H1 (cell line): ENCODE results near the gene PRKN. TPM values are rescaled to one million over a fixed set of nuclear protein-coding genes. Genes with fewer than 3 reads are reported as not detected.

ENCODE experiments used
- CTCF ChIA-PET: fragments of 300-600 bp; sonication (Branson Sonifier 250); formaldehyde crosslinking; loops from one replicate; lab custom pipeline; 2021; ENCODE audit not compliant: partially characterized antibody; lab: Charles Lee
- POLR2A ChIA-PET: fragments of 300-600 bp; sonication (Branson Sonifier 250); formaldehyde crosslinking; loops from one replicate; lab custom pipeline; 2021; ENCODE audit warnings: inconsistent platforms; ENCODE audit not compliant: partially characterized antibody; lab: Charles Lee
- DNase-seq, 2 experiments: peaks; one replicate each; pipeline versions ENCODE4 v3.0.0 to v3.0.0-alpha.2; 2010 to 2022; ENCODE audit warnings: low spot score in 2 of 2, low read depth in 1 of 2, mixed read lengths in 1 of 2
- FAIRE-seq: peaks from 2 replicates; lab custom pipeline; 2011; peaks lifted over from hg19 to GRCh38; lab: Jason Lieb, UNC
- H2AFZ ChIP-seq: 2 replicates; pipeline ENCODE4 v1.8.1; 2012; ENCODE audit warnings: low read length, inconsistent platforms
- H2AK5ac ChIP-seq: 2 replicates; pipeline ENCODE4 v1.6.1; 2013; ENCODE audit warnings: low read depth, low read length
- H2BK120ac ChIP-seq: replicated peaks from 2 replicates; pipeline ENCODE3; 2013; ENCODE audit warnings: low read depth, low read length, inconsistent platforms
- H2BK12ac ChIP-seq: 2 replicates; pipeline ENCODE4 v1.6.1; 2013; ENCODE audit warnings: low read depth, low read length
- H2BK15ac ChIP-seq: 2 replicates; pipeline ENCODE4 v1.6.1; 2013; ENCODE audit warnings: low read length
- H2BK20ac ChIP-seq: 2 replicates; pipeline ENCODE4 v1.6.1; 2013; ENCODE audit warnings: low read length
- H2BK5ac ChIP-seq: 2 replicates; pipeline ENCODE4 v1.6.1; 2013; ENCODE audit warnings: low read depth, low read length
- H3K14ac ChIP-seq: 2 replicates; pipeline ENCODE4 v1.6.1; 2013; ENCODE audit warnings: inconsistent platforms; ENCODE audit not compliant: insufficient read length
- H3K18ac ChIP-seq: 2 replicates; pipeline ENCODE4 v1.6.1; 2013; ENCODE audit warnings: low read length; ENCODE audit errors: extremely low read depth
- H3K23ac ChIP-seq: 2 replicates; pipeline ENCODE4 v1.6.1; 2013; ENCODE audit warnings: inconsistent platforms; ENCODE audit not compliant: insufficient read length
- H3K23me2 ChIP-seq: 2 replicates; pipeline ENCODE4 v1.6.1; 2013; ENCODE audit warnings: low read depth, low read length
- H3K27ac ChIP-seq: 2 replicates; pipeline ENCODE4 v1.6.1; 2011; ENCODE audit warnings: low read depth, low read length, inconsistent platforms
- H3K27me3 ChIP-seq, 4 experiments: replicated peaks in 1 of 4; 1 replicate in 1 of 4; 2 replicates in 3 of 4; pipeline versions ENCODE4 v1.6.1 to v1.8.1; 2011 to 2013; ENCODE audit warnings: low read length in 3 of 4, mild to moderate bottlenecking in 3 of 4, inconsistent platforms in 2 of 4, mixed read lengths in 2 of 4, moderate library complexity in 1 of 4; ENCODE audit not compliant: control insufficient read depth in 3 of 4, insufficient read depth in 3 of 4; ENCODE audit errors: extremely low read depth in 1 of 4
- H3K36me3 ChIP-seq, 4 experiments: 2 replicates each; pipeline versions ENCODE4 v1.6.1 to v1.8.1; 2011 to 2013; ENCODE audit warnings: mild to moderate bottlenecking in 4 of 4, low read length in 3 of 4, moderate library complexity in 2 of 4, control low read depth in 1 of 4, inconsistent platforms in 1 of 4; ENCODE audit not compliant: insufficient read depth in 4 of 4, control insufficient read depth in 2 of 4
- H3K4ac ChIP-seq: replicated peaks from 2 replicates; pipeline ENCODE3; 2013; ENCODE audit warnings: low read length, low read depth, mixed read lengths, inconsistent platforms; ENCODE audit not compliant: insufficient read length
- H3K4me1 ChIP-seq, 4 experiments: replicated peaks in 1 of 4; 1 replicate in 1 of 4; 2 replicates in 3 of 4; pipeline versions ENCODE4 v1.6.1 to v1.8.1; 2011 to 2013; ENCODE audit warnings: low read length in 3 of 4, inconsistent platforms in 2 of 4, mixed read lengths in 1 of 4; ENCODE audit not compliant: insufficient read depth in 4 of 4, control insufficient read depth in 3 of 4
- H3K4me2 ChIP-seq, 2 experiments: 2 replicates each; pipeline versions ENCODE4 v1.6.1 to v1.8.1; 2011 to 2013; ENCODE audit warnings: low read depth in 2 of 2, low read length in 2 of 2, control low read depth in 1 of 2, inconsistent platforms in 1 of 2, mild to moderate bottlenecking in 1 of 2; ENCODE audit not compliant: insufficient read depth in 1 of 2
- H3K4me3 ChIP-seq, 4 experiments: fragments of 200-600, 300-600 bp in 1 of 4; sonication (generic), shearing (Covaris generic), sonication (Bioruptor Twin) in 1 of 4; 2 replicates each; pipeline versions ENCODE4 v1.5.1 to v1.8.1; 2011 to 2016; ENCODE audit warnings: low read length in 4 of 4, low read depth in 3 of 4, control low read depth in 2 of 4, inconsistent platforms in 2 of 4, mild to moderate bottlenecking in 2 of 4, mixed read lengths in 1 of 4, moderate library complexity in 1 of 4; ENCODE audit not compliant: insufficient read depth in 2 of 4; ENCODE audit errors: extremely low read depth in 1 of 4
- H3K56ac ChIP-seq: replicated peaks from 2 replicates; pipeline ENCODE3; 2013; ENCODE audit warnings: low read depth, mild to moderate bottlenecking, mixed read lengths, low read length, inconsistent platforms; ENCODE audit not compliant: insufficient read length
- H3K79me1 ChIP-seq: 2 replicates; pipeline ENCODE4 v1.6.1; 2013; ENCODE audit warnings: low read depth, low read length, control low read depth
- H3K79me2 ChIP-seq, 2 experiments: 2 replicates each; pipeline versions ENCODE4 v1.6.1 to v1.8.1; 2012 to 2013; ENCODE audit warnings: low read length in 2 of 2, mild to moderate bottlenecking in 2 of 2, inconsistent platforms in 1 of 2; ENCODE audit not compliant: insufficient read depth in 2 of 2, control insufficient read depth in 1 of 2
- H3K9ac ChIP-seq, 4 experiments: replicated peaks in 1 of 4; 1 replicate in 1 of 4; 2 replicates in 3 of 4; pipeline versions ENCODE4 v1.6.1 to v1.8.1; 2011 to 2013; ENCODE audit warnings: low read depth in 3 of 4, low read length in 3 of 4, control low read depth in 2 of 4, mild to moderate bottlenecking in 2 of 4, moderate library complexity in 2 of 4, inconsistent platforms in 1 of 4; ENCODE audit errors: extremely low read depth in 1 of 4
- H3K9me3 ChIP-seq, 2 experiments: 2 replicates each; pipeline versions ENCODE4 v1.6.1 to v1.8.1; 2012 to 2013; ENCODE audit warnings: mild to moderate bottlenecking in 2 of 2, moderate library complexity in 2 of 2, control low read depth in 1 of 2, inconsistent platforms in 1 of 2, low read depth in 1 of 2, low read length in 1 of 2, mixed read lengths in 1 of 2; ENCODE audit not compliant: insufficient read depth in 2 of 2
- H4K20me1 ChIP-seq, 2 experiments: replicated peaks in 1 of 2; 2 replicates each; pipeline versions ENCODE3 to v1.8.1; 2011 to 2013; ENCODE audit warnings: inconsistent platforms in 2 of 2, low read length in 2 of 2, mild to moderate bottlenecking in 1 of 2; ENCODE audit not compliant: insufficient read depth in 2 of 2, control insufficient read depth in 1 of 2
- H4K5ac ChIP-seq: 2 replicates; pipeline ENCODE4 v1.6.1; 2013; ENCODE audit warnings: low read length, low read depth, mixed read lengths, inconsistent platforms; ENCODE audit not compliant: insufficient read length
- H4K8ac ChIP-seq: 2 replicates; pipeline ENCODE4 v1.8.0; 2013; ENCODE audit warnings: mild to moderate bottlenecking, moderate library complexity, low read length, inconsistent platforms; ENCODE audit not compliant: insufficient read depth; ENCODE audit errors: extremely low read depth
- H4K91ac ChIP-seq: replicated peaks from 2 replicates; pipeline ENCODE3; 2013; ENCODE audit warnings: low read length, mixed read lengths, inconsistent platforms; ENCODE audit not compliant: insufficient read length
- CTCF ChIP-seq, 3 experiments: IDR thresholded peaks; 1 replicate in 2 of 3; 2 replicates in 1 of 3; pipeline versions ENCODE4 v1.5.1 to v1.6.1; 2011; ENCODE audit warnings: low read length in 3 of 3, mild to moderate bottlenecking in 3 of 3, inconsistent platforms in 2 of 3, low read depth in 1 of 3, moderate library complexity in 1 of 3; ENCODE audit not compliant: insufficient read depth in 1 of 3; ENCODE audit errors: control extremely low read depth in 1 of 3
- RAD21 ChIP-seq, 2 experiments: IDR thresholded peaks in 1 of 2; conservative IDR thresholded peaks in 1 of 2; 2 replicates each; pipeline ENCODE4 v1.6.1; 2011; ENCODE audit warnings: low read depth in 2 of 2, low read length in 2 of 2, improper control_type of control experiment in 1 of 2, inconsistent platforms in 1 of 2, mild to moderate bottlenecking in 1 of 2, moderate library complexity in 1 of 2
- RFX5 ChIP-seq: IDR thresholded peaks from 2 replicates; pipeline ENCODE4 v1.6.1; 2011; ENCODE audit warnings: low read depth, low read length, improper control_type of control experiment, borderline replicate concordance
- SP2 ChIP-seq: IDR thresholded peaks from 2 replicates; pipeline ENCODE4 v1.6.1; 2012; ENCODE audit warnings: mild to moderate bottlenecking, low read length, inconsistent platforms
- WGBS, 2 experiments: shearing (Covaris generic) in 1 of 2; methylation state at CpG; one replicate each; pipeline versions ENCODE4 v1.1.6 to v1.1.7; 2013 to 2015; ENCODE audit warnings: low lambda C conversion rate in 2 of 2, mixed read lengths in 2 of 2, inconsistent platforms in 1 of 2, low coverage in 1 of 2, missing lambda C conversion rate in 1 of 2; ENCODE audit not compliant: insufficient replicate concordance in 2 of 2, insufficient coverage in 1 of 2, insufficient read length in 1 of 2; ENCODE audit errors: extremely low coverage in 1 of 2, missing lambda C conversion rate in 1 of 2; 5-methylcytosine and 5-hydroxymethylcytosine counted together
- polyA plus RNA-seq, 7 experiments: library from polyadenylated mRNA; depleted of rRNA in 3 of 7; stranded (reverse) in 5 of 7; unstranded in 2 of 7; fragments of >200 nt in 5 of 7; fragments of 200-250 nt in 2 of 7; gene quantifications; 1 replicate in 5 of 7; 2 replicates in 1 of 7; 4 replicates in 1 of 7; pipeline versions ENCODE4 v1.2.1 to v1.2.3, GENCODE V29; 2011 to 2013; ENCODE audit warnings: missing spikeins in 2 of 7, mixed read lengths in 2 of 7
- total RNA-seq: library from RNA; stranded (reverse); fragmentation: NEBNext Ultra II Directional; extraction: Animal tissue kit (Norgen Biotek cat#: 25700); gene quantifications from 2 replicates; pipeline ENCODE4 v1.2.1, GENCODE V29; 2021

The PRKN gene
- total and polyA plus RNA-seq, 2 of the 8 experiments (the other 6 are each of a cell fraction or from before 2014, with no cell fraction given): 0.13 to 0.29 TPM

- Histone ChIP-seq H2AFZ (0 out of 2 replicates have a peak overlapping the region, but pooled peaks have one; percentile 45), H3K79me1 (no peaks in the 10 kb centered on the region), H3K4me1 (no peaks in the 10 kb centered on the region), H3K4me2 (no peak overlapping the region), H3K23me2 (no peaks in the 10 kb centered on the region), H4K5ac (no peak overlapping the region), H3K9ac (no peak overlapping the region), H3K14ac (no peak overlapping the region), H3K9me3 (no peaks in the 10 kb centered on the region), H3K27ac (no peak overlapping the region), H4K8ac (no peak overlapping the region), H3K18ac (no peak overlapping the region), H2BK15ac (no peak overlapping the region), H2BK5ac (no peak overlapping the region), H4K91ac (no peak overlapping the region), H2BK12ac (no peak overlapping the region), H3K4me3 (no peak overlapping the region), H2BK120ac (no peak overlapping the region), H4K20me1 (no peaks in the 10 kb centered on the region), H3K56ac (no peak overlapping the region), H3K36me3 (no peaks in the 10 kb centered on the region), H2AK5ac (no peak overlapping the region), H3K79me2 (no peaks in the 10 kb centered on the region), H3K27me3 (no peaks in the 10 kb centered on the region), H2BK20ac (no peak overlapping the region), H3K23ac (no peak overlapping the region), H3K4ac (no peak overlapping the region)
- ChIA-PET CTCF (interaction anchor here (0.6 to 1.8 kb wide), 3 partner anchors 29 to 579 kb away, joined by 3 read pairs; no protein-coding TSS in a partner anchor), POLR2A (no interaction called here)
- DNase-seq (no peak), FAIRE-seq (no peak)
- WGBS, 2 experiments: 92% methylated on average over 6 of the region's 6 CpGs; no CpG with 5 or more reads in 1 of the 2 experiments
- TF ChIP-seq SP2 (0 out of 2 replicates have a peak, but pooled peaks have one; percentile 10), CTCF (IDR thresholded peaks at IDR 0.05; ENCODE audit: control extremely low read depth in 1 of 3, insufficient read depth in 1 of 3, low read depth in 1 of 3, low read length in 3 of 3) (peak; percentile 24 to 40 (median 36); a peak in 3 of 4 replicates), RFX5 (no peak), RAD21 (IDR thresholded peaks at IDR 0.05 in 1 of 2, conservative IDR thresholded peaks at IDR 0.05 in 1 of 2; ENCODE audit: low read depth in 2 of 2, low read length in 2 of 2) (peak; percentile 26 to 41; a peak in 3 of 4 replicates)
Measured at GRCh38 chr6:161607696-161608297, 1119.8 kb downstream of the PRKN start.
